Dermis microvascular lymphatic vessel endothelial cell (primary cell): ENCODE data around the gene VCP. TPM values are rescaled to one million over a fixed set of nuclear protein-coding genes. Genes with fewer than 3 reads are reported as not detected.
A peak's percentile ranks its signal among the peaks of the same experiment; 100 is the strongest.

Source experiments
- DNase-seq, 2 donors: peaks; one replicate each; pipeline versions ENCODE4 v3.0.0 to v3.0.0-alpha.2; 2010; ENCODE audit warnings: low read depth in 2 of 2
- total RNA-seq: library from RNA; depleted of rRNA; stranded (reverse); fragments of >200 nt; gene quantifications from 2 replicates; pipeline ENCODE4 v1.2.1, GENCODE V29; 2014

Gene VCP
- total RNA-seq, 1 donor from 2014 or later: 563 TPM

GRCh38 chr9:35103660-35104191 is 31.3 kb upstream of the VCP start:
- DNase-seq: no peak

GRCh38 chr9:35102769-35103659 is 30.6 kb upstream of the VCP start, which contains the start of gene STOML2:
Gene STOML2 (minus strand): TSS chr9:35103131. CDS start chr9:35103094, 37 bp downstream.
- peak; percentile 93 to 97 for DNase-seq

DNA sequence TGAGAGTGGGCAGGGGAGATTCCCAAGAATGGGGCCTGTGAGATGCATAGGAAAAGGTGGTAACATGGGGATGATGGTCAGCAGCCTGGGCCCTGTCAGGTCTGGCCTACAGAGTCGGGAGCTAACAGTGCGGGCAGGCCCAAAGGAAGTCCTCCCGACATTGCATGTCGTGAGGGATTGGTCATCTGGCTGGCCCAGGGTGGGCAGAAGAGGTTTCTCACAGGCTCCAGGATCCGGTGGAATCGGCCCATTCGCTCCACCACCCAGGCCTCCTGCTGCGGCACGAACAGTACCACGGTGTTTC is 30.0 kb upstream of the VCP start:
- peak in 1 of 2 donors; percentile 30 for DNase-seq

DNA sequence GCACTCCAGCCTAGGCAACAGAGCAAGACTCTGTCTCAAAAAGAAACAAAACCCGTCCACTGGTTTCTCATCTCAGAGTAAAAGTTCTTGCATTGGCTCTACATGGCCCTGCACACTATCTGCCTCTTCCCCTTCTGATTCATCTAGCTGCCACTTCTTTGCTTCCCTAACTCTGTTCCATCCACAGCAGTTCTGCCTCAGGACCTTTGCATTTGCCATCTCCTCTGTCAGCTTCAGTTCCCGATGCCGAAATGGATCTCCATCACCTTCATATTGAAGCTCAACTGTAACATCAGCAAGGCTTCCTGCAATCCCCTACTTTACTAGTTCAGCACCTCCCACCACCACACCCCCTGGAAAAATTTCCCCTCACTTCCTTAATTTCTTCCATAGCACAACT is 25.1 kb upstream of the VCP start:
- DNase-seq: no peak

DNA sequence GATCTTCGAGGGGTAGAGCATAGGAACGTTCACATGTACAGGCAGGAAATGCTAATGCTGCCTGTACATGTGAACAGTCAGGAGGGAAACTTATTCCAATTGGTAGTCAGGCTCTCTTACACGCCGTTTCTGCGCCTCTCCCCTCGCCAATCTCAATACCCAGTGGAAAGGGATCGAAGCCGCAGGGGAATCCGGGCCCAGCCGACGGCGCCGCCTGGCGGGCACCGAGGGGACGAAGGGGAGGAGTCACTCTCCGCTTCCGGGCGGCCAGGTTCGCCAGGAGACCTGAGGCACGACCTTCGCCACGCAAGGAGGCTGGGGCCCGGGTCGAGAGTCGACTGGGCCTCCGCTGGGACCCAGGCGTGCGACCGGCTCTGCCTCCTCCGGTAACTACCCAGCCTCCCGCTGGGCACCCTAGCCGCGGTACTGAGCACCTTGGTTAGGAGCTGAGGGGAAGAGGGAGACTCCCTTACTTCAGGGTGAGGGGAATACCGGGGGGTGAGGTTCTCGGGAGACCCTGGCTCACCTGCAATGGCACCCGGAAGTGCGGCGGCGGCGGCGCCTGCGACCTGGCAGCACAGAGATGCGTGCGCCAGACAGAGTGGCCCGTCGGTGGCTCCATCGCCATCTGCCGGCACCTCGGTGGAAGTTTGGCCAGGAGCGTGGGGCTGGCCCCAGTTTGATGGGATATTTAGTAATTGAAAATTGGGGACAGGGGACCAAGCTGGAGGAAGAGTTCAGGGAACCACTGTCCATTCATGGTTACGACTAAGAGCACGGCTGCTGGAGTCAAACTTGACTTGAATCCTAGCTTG is 23.8 kb upstream of the VCP start, which contains the start of gene PIGO:
PIGO (minus strand) TSS at position 557 of the 815 bp plus-strand sequence. CDS start 1,026 bp downstream, outside the sequence.
- peak; percentile 68 to 87 for DNase-seq

- no peak for DNase-seq
Observed at GRCh38 chr9:35091536-35091935, 19.1 kb upstream of the VCP start.

DNA sequence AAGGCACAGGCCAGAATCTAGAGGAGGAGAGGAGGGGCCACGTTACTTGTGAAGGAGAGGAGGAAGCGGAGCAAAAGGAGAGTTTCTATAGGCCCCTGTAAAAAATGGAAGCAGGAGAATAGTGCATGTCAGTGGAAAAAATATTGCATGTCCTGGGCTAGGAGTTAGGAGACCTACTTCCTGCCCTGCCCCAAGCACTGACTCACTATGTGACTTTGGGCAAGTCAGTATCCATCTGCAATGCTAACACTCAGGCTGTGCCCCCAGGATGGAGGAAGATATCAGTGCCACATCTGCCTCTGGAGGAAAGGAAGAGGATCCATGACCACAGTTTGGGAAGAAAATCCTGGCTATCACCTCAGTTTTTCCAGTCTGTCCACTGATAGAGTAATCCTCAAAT is 17.0 kb upstream of the VCP start:
- no peak for DNase-seq

DNA sequence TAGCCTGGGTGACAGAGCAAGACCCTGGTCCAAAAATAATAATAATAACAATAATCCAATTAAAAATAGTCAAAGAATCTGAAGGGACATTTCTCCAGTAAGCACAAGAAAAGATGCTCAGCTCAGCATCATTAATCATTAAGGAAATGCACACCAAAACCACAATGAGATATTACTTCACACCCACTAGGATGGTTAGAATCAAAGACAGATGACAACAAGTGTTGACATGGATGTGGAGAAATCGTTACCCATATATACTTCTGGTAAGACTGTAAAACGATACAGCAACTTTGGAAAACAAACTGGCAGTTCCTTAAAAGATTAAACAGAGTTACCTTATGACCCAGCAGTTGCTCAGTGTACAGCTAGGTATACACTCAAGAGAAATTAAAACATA is 12.7 kb upstream of the VCP start:
- DNase-seq: no peak

GRCh38 chr9:35079426-35080341 is 7.3 kb upstream of the VCP start, which contains the start of gene FANCG:
Gene FANCG (minus strand): TSS chr9:35079942. CDS start chr9:35079524, 418 bp downstream.
- peak; percentile 81 to 93 for DNase-seq

- no peak for DNase-seq
Observed at GRCh38 chr9:35079041-35079425, 6.6 kb upstream of the VCP start.

GRCh38 chr9:35078066-35078465 is 5.6 kb upstream of the VCP start:
- DNase-seq: no peak

DNA sequence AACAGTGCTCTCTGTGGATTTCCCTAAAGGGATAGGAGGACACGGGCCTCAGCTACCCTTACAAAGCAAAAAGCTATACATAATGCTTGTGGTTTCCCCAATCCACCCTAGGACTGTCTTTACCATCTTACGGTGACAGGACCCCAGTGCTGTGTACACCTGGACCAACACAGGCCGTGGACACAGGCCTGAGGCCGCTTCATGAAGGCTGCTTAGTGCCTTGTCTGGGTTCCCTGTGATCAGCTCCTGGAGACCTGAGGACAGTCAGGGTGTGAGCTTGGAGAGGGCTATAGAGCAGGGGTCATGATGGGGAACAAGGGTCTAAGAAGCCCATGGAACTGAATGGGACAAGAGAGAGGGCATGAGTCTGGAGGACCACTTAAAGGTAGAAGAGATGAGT is 4.4 kb upstream of the VCP start:
- no peak for DNase-seq

GRCh38 chr9:35075358-35075757 is 2.9 kb upstream of the VCP start:
- DNase-seq: no peak

DNA sequence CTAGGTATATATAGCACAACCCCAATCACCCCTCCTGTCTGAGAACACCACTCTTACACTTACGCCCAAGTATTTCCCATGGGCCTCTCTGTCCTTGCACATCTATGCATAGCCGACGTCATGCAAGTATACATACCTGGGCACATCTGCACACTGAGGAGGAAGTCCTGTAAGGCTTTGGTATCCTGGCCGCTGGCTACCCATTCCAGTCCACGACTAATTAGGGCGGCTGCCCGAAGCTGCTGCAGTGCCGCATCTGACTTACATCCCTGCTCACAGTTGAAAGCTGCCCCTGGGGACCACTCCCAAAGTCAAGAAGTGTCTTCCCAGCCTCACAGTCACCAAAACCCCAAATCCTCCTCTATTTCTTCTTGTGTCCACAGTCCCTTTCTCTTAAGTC is 2.4 kb upstream of the VCP start:
- DNase-seq: no peak

- no peak for DNase-seq
Observed at GRCh38 chr9:35074141-35074540, 1.7 kb upstream of the VCP start.

DNA sequence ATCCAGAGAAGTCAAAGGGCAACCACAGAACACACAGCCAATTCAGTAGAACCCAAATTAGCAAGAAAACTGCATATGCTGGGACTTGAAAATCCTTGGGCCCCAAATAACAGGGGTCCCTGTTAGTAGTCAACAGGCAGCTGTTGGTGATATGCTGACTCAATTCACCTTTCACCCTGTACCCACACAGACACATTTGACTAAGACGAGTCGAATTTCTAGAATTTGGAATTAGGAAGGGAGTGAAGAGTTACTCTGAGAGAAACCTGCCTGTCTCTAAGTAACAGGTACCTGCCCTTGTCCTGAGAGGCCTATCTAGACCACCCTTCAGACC is 821 bp upstream of the VCP start:
- no peak for DNase-seq

- peak; percentile 69 to 90 for DNase-seq
Observed at GRCh38 chr9:35071814-35072460, 488 bp downstream of the VCP start.

DNA sequence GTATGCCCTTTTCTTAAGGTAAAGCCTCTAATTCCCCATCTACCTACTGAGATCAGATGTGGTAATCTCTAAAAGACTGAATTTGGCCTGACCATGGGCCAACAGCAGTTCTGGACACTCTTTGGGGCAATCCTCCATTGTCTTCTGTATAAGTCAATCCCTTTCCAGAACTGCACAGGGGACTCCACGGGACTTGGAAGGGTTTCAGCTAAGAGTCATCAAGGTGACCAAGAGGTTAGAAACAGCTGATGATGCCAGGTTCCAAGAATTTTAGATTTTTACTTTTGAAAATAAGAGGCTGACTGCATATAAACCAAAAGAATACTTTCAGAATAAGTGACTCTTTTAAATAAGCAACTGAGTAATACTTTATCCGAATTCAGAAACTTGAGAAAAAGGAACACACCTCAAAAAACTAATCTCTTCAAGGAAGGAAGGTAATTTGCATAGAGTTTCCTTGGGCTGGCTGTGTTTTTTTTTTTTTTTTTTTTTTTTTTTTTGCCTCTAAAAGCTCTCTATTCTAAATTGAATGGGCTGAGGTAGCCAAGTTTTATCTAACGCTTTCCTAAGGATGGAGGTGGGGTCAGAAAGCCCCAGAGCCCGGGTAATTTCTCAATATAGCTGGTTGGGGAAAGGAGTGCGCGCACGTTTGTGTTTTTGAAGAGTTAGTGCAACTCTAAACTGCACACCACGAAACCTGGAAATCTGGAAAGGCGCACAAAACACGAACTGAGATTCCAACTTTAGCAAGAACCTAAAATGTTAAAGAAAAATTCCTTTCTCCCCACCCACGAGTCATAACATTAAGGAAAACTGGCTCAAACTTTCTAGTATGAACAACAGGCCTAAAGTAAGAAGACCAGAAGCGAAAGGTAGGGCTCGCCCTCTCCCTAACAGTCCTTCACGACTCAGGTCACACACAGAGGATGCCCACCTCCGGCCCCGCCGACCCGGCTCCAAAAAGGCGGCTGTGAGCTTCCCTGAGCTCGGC is 1.3 kb downstream of the VCP start:
- peak in 1 of 2 donors; percentile 44 for DNase-seq

DNA sequence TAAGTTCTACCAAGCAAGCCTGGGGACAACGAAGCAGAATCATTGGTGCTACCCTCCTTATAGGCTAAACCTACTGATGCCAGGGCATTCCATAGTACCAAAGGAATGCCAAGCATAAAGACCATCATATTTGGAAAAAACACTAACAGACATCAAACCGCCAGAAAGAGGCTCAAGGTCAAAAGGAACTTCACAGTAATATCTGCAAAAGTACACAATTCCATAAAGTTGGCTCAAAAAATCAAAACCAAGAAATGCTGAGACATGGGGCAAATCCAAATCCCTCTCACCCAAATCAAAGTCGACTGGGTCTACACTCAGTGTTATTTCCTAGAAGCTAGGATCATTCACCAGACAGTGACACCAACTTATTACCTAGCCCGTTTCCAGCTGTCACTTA is 3.4 kb downstream of the VCP start:
- no peak for DNase-seq

DNA sequence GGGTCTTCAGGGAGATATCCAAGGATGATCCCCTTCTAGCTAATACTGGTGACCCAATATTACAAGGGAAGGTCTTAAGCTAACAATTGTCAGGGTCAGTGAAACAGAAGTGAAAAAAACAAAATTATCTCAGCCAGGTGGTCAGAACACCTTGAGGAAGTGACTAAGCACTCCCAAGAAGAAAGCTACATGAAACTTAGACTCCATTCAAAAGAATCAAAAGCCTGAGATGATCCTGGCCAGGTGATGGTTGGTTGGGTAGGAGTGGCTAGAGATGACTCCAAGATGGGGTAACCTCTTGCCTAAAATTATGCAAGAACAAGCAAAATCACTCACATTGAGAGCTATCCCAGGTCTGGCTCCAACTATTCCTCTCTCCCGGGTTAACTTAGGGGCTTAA is 5.4 kb downstream of the VCP start:
- DNase-seq: no peak
